HTR-8/SVneo (cell line): ENCODE measurements around the gene TMEM8B.

Source experiments
- DNase-seq: peaks from one replicate; pipeline ENCODE4 v3.0.0; 2011; ENCODE audit warnings: low spot score, mixed read lengths; ENCODE audit not compliant: insufficient read length
- FAIRE-seq: peaks from 2 replicates; lab custom pipeline; 2011; peaks lifted over from hg19 to GRCh38; lab: Jason Lieb, UNC

TMEM8B gene

DNA sequence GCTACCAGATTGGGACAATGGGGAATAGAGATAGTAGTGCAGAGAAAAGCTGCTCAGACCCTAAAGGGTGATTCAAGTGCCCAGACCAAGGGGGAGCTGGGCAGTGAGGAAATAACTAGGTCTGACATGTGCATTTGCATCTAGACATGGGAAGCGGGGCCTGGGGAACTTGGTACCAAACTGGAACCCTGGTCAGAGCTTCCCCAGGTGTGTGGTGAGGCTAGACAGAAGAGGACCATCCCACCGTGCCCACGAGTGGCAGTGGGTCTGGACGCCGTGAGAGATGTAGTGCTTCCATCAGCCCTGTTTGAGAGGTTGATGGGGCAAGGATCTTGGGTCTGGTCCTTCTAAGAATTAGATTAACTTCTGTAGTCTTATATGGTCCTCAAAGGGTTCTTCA is 7.6 kb downstream of the TMEM8B start:
- FAIRE-seq (no peak), DNase-seq (no peak)

DNA sequence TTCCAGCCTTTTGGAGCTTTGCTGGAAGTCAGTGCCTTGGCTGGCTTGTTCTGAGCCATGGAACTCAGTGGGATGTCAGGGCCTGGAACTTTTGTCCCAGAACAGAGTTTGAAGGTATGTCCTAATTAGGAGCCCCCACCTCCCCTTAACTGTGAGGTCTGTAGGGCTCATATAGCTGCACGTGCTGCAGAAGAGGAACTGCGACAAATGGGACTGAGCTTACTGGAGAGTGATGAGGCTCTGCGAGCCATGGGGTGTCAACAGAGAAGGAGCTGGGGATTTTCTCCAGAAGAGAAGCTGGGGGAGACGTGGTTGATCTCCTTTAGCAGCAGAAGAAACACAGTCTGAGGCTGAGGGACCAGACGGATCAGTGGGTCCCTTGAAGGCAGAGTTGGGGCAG is 10.9 kb downstream of the TMEM8B start:
- no peak for DNase-seq
- FAIRE-seq = no peak

DNA sequence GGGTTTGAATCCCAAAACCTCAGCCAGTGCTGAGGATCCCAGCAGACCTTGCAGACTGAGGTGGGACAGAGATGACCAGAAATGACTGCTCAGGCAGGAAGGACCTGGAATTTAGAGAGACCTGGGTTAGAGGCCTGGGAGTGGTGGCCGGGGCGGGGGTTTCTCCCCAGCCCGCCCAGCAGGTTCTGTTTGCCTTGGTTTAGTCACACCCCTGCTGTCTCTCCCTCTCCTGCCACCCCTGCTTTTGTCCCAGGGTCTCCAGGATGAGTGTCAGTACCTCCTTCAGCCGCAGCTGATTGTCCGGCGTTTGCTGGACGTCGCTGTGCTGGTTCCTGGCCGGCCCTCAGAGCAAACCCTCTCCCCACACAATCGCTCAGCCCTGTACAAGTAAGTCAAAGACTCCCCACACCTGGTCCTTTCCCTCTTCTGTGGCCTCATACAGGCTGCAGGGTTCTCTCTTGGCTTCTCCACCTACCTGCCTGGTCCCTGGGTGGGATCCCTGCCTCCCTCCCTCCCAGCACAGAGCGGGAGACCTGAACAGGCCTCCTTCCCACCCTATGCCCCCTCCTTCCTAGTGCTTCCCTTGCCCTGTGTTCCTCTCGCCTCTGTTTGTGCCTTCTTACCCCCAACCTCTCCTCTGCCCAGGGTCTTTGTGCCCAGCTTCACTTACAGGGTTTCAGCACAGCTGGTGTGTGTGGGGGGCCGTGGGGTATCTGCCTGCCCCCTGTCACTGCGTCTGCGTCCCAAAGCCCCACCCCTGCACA is 12.0 kb downstream of the TMEM8B start:
- DNase-seq (no peak), FAIRE-seq (no peak)

DNA sequence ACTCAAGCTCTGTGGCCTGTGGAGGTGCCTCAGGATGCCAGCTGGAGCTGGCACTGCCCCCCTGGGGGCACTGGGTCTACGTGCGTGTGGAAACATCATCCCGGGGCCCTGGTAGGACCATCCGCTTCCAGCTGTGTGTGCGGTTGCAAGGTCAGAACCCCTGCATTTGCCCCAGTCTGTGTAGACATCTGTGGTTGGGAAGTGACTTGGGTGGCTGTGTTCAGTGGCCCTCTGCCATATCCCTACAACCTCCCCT is 12.5 kb downstream of the TMEM8B start:
- no peak for FAIRE-seq
- no peak for DNase-seq

DNA sequence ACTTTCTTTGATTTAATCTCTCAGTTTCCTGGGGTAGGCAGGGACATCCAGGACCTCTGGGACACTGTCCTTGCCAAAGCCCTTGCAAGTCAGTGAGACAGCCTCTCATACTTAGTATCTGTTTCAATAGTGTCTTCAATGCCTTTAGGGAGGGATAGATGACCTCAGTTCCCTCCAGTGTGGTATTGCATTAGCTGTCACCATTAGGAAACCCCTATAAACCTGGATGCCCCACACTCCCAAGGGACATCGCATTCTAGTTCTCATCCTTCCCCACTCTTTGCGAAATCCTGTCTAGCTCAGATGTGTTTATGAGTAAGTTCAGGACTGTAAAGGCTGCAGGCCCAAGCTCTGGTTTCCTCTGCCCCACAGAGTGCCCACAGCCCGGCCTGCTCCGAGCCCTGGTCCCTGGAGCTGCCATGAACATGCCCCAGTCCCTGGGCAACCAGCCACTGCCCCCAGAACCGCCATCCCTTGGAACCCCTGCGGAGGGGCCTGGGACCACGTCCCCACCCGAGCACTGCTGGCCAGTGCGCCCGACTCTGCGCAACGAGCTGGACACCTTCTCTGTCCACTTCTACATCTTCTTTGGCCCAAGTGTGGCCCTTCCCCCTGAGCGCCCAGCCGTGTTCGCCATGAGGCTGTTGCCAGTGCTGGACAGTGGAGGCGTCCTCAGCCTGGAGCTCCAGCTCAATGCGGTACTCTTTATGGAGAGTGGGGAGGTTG is 13.2 kb downstream of the TMEM8B start:
- FAIRE-seq (no peak), DNase-seq (no peak)

DNA sequence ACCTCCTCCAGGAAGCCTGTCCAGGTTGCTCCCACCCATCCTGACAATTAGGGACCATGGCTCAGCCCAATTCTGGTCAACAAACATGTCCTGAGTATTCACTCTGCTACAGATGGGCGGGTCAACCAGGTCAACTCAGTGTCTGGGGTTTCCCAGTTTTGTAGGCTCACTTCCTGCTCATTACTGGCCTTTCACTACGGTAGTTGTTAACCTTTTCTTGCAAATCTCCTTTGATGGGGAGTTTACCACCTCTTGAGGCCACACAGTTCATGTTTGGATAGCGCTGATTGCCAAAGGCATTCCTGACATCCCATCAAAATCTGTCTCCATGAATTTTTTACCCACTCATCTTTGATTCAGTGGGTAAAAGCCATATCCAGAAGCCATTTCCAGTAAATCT is 13.8 kb downstream of the TMEM8B start:
- DNase-seq = no peak
- no peak for FAIRE-seq

DNA sequence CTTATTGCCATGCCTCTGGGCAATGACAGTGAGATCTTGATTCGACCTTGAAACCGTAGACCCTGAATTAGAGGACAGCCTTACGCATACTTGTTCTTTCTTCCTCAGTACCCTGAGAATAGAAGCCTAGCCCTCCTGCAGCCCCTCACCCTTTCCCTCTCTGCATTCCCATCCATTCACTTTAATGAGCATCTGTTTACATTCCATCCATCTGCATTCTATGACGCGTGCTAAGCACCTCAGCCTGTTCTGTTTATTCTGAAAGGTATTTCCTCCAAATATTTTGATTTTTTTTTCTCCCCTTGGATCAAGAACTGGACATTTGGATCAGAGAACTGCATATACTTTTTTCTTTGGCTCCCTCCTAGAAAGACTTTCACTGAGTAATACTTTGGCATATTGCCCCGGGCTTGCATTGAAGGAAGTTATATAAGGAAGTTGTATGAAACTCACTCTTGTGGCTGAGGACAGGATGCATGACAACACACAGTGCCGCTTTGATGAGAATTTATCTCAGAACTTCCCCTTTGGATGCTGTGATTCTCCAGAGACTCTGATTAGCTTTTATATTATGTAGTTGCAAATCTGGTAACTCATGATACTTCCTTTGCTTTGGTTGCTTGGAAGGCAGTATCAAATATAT is 15.7 kb downstream of the TMEM8B start:
- no peak for FAIRE-seq
- peak; percentile 27 for DNase-seq

DNA sequence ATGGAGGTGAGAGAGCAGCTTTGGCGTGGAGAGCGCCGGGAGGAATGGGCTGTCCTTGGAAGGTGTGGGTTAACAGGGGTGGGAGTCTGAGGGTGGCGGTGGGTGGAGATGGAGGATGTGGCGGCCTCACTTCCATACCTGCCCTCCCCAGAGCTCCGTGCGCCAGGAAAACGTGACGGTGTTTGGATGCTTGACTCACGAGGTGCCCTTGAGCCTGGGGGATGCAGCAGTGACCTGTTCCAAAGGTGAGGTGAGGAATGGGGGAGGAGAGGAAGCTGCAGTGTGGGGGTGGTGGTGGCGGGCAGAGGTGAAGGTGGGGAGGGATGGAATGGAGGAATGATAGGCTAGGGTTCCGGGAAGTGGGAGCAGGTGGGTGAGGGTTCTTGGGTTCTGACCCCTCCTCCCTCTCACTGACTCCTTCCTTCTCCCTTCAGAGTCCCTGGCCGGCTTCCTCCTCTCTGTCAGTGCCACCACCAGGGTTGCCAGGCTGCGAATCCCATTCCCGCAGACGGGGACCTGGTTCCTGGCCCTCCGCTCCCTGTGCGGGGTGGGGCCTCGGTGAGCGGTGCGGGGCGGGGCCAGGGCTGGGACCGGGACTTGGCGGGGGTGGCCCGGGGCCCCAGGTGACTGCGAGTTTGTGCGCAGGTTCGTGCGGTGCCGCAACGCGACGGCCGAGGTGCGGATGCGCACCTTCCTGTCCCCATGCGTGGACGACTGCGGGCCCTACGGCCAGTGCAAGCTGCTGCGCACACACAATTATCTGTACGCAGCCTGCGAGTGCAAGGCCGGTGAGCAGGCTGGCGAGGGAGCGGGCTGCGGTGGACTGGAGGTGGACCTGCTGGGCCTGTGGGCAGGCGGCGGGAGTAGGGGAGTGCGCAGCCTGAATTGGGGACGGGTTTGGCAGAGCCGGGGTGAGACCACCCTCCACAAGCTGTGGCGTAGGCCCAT is 17.1 kb downstream of the TMEM8B start:
- DNase-seq = no peak
- no peak for FAIRE-seq

DNA sequence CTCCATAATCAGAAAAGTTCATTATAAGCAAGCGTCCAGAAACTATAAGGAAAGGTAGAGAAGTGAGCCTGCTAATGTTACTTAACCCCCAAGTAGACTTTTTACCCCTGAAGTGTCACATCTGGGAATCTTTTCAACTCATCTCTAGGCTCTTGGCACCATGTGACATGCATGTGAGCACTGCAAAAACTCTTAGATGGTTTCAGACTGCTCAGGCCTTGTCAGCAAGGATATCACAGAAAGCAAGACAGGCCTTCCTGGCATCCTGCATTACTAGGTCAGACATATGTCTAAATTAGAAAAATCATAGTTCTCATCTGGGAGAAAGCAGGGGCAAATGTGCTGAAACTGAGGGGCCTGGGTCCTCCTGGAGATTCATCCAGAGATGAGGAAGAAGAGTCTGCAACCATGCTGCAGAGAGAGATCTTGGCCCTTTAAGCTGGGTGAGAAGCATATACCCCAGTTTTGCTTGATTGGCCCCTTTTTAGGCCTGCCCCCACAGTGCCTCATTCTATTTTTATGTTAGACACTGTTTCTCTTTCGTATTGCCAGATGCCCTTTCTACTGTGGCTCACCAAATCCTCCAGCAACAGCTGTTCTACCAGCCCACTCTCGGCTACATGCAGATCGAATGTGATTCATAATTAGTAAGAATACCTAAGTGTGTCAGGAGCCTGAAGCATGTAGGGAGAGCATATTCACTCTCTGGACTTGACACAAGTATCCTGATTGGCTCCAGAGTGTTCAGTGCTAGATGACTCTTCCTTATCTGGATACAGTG is 19.0 kb downstream of the TMEM8B start:
- DNase-seq (no peak), FAIRE-seq (no peak)

DNA sequence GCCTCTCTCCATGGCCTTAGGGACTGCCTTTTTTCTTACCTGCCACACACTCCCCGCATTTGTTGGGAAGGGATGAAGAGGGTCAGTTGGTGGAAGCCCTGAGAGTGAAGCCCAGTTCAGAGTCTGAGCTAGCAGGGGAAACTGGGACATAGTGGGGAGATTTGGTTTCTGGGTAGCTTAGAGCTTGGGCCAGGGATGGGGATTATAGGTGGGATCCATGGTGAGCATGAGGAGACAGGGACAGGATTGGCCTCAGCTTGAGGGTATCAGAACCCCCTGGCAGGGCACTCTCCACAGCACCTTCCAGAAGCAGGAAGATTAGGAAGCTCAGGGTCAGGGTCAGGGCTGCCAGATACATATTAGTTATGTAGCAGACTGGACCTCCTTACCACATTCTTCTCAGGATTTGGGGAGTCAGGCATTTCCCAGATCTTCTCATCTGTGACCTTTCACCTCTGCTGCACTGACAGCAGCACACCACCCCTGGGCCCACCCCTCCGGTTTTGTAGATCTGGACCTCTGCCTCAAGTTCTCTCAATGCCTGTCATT is 23.3 kb downstream of the TMEM8B start:
- FAIRE-seq (no peak), DNase-seq (no peak)

DNA sequence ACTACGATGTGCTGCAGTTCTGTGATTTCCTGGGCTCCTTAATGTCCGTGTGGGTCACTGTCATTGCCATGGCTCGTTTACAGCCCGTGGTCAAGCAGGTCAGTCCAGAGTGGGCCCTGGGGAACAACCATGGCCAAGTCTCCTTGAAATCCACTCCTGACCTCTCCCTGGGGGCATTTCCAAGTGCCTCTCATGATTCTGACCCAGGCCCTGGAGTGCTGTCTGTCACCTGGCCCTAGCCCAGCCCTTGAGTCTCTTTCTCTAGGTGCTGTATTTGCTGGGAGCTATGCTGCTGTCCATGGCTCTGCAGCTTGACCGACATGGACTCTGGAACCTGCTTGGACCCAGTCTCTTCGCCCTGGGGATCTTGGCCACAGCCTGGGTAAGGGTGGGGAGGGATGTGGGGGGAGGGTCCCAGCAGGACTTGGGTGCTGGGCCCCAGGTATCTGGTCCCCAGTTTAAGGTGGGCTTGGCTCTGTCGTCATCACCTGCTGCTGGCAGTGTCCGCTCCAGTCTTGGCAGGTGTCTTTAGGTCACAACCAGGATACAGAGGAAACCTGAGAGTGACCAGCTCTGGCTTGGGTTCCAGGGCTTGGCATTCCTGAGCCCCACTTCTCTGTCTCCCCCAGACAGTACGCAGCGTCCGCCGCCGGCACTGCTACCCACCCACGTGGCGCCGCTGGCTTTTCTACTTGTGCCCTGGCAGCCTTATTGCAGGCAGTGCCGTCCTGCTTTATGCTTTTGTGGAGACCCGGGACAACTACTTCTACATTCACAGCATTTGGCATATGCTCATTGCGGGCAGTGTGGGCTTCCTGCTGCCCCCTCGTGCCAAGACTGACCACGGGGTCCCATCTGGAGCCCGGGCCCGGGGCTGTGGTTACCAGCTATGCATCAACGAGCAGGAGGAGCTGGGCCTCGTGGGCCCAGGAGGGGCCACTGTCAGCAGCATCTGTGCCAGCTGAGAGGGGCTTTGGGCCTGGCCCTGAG is 24.1 kb downstream of the TMEM8B start:
- no peak for DNase-seq
- no peak for FAIRE-seq

DNA sequence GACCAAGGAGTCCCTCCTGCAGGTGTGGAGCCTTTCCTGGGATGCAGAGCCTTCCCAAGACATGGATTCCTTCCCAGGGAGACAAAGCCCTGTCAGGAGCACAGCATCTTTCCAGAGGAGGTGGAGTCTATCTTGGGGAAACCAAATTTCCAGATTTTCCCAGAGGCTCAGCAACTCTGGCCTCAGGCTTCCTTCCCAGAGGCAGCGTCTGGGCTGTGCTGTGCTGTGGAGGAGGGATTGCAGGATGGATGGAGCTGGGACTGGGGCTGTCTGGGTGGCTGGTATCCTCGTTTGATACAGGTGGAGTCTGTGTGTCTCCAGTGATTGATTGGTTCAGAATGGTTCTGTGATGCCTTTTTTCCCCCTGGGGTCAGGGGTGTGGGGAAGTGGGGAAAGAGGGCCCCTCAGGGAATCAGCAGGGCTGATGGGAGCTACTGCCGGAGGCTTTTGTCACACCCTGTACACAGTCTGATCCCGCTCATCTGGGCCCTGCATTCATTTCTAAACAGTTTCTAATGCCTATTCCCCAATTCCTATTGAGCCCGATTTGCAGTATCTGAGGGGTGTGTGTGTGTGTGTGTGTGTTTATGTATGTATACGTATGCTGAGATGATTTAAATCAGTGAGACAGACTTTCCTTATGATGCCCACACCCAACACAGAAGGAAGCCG is 25.2 kb downstream of the TMEM8B start:
- no peak for FAIRE-seq

DNA sequence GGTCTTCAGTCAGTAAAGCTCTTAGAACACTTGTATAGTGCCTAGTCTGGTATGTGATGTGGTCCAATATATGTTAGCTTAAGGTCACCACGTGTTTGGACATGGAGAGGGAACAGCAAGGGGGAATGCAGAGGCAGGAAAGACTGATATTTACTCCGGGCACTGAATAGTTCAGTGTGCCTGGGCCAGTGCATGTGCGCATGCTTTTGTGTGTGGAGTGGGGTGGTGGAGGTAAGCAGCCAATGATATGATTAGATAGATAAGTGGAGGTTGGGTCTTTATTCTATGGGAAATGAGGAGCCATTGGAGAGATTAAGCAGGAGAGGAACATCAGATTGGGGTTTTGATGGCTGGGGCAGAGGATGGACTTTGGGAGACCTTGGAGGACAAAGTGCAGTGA is 27.2 kb downstream of the TMEM8B start:
- no peak for DNase-seq
- no peak for FAIRE-seq

More for the DNA sequence above, 25.2 kb downstream of the TMEM8B start:
- no peak for DNase-seq

DNA sequence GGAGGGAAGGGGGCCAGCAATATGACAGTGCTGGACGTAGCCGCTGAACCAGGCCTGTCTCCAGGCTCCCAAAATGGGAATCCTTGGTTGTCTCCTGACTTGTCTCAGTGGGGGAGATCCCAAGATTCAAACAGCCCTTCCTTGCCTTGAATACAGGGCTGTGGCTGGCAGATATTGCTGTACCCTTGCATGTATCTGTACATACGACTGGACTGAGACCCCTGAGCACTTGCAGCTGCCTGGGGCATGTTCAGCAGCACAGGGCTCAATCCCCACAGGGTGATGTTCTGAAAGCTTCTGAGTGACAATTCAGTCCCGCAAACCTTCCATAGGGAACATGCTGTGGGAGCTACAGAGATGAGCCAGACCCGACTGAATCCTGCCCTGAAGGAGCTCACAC is 27.9 kb downstream of the TMEM8B start:
- no peak for FAIRE-seq
- no peak for DNase-seq

DNA sequence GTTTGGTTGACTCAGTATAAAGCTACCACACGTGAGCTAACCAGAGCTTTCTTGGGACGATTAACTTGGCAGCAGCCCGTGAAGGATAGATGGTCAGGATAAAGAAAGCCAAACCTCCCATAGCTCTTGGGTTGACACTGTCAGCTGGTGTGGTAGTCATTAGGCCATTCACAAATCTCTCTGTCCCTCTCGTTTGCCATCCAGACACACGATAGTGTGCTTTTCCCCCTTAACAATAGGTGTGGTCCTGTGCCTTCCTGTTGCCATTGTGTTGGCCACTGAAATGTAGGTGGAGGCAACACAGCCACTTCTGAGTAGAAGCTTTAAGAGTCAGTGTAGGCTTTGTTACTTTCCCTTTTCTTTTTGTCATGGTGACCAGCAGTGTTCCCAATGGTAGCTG is 29.4 kb downstream of the TMEM8B start:
- FAIRE-seq = no peak
- DNase-seq = no peak

DNA sequence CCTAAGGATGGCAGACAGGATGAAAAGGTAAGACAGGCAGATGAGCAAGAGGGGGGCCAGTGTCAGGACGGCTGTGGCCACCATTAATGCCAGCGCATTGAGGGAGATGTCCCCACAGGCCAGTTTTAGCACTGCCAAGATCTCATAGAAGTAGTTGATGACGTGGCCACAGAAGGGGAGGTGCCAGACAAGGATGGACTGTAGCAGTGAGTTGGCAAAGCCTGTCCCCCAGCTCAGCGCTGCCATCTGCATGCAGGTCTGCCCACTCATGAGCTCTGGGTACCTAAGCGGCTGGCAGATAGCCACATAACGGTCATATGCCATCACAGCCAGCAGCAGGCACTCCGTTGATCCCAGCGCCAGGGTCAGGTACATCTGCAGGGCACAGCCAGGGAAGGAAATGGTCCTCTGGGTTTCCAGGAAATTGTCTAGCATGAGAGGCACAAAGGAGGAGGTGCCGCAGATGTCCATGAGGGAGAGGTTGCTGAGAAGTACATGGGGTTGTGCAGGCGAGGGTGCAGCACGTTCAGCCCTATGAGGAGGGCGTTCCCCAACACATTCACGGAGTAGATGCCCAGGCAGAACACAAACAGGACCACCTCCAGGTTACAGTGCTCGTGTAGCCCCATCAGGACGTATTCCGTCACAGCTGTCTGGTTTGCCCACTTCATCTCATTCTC is 30.4 kb downstream of the TMEM8B start:
- DNase-seq = no peak

DNA sequence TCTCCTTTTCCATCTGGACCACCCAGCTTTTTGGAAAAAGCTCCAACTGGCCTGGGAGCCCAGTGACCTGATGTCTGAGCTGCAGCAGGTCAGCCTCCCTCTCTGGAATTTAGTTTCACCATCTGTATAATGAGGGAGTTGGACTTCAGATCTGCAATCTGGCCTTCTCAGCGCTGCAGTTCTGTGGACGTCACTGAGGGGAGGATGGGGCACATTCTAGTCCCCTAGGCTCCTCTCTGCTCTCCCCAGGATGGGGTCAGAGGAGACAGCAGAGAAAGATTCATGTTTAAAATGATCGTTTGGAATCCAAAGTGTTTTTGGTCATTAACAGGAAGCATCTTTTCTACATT is 30.9 kb downstream of the TMEM8B start:
- no peak for DNase-seq
- no peak for FAIRE-seq

More for the DNA sequence above, 30.4 kb downstream of the TMEM8B start:
- FAIRE-seq = no peak
